Thymus (tissue), 11 donors: ENCODE data around the gene SCAMP2. TPM values are rescaled to one million over a fixed set of nuclear protein-coding genes. Genes with fewer than 3 reads are reported as not detected.
"Not testable (repeated sequence)": the region's sequence is repeated elsewhere in the genome, so short reads cannot be mapped to it uniquely, and the experiment has no call there.

Experiments used
- DNase-seq, 9 donors: peaks; one replicate each; pipeline ENCODE4 v3.0.0-alpha.2; 2013; ENCODE audit warnings: low spot score in 9 of 9, low read depth in 6 of 9, missing footprints in 1 of 9
- H3K27ac ChIP-seq, 2 donors: one replicate each; pipeline ENCODE4 v1.5.1; 2013; ENCODE audit warnings: control low read depth in 1 of 2, low read depth in 1 of 2, low read length in 1 of 2, mild to moderate bottlenecking in 1 of 2, moderate library complexity in 1 of 2
- H3K27me3 ChIP-seq, 2 donors: one replicate each; pipeline ENCODE4 v1.5.1; 2013; ENCODE audit warnings: low read length in 1 of 2; ENCODE audit not compliant: control insufficient read depth in 2 of 2, insufficient read depth in 1 of 2
- H3K36me3 ChIP-seq, 2 donors: one replicate each; pipeline ENCODE4 v1.5.1; 2013; ENCODE audit warnings: low read length in 1 of 2, mild to moderate bottlenecking in 1 of 2, moderate library complexity in 1 of 2; ENCODE audit not compliant: control insufficient read depth in 2 of 2, insufficient read depth in 2 of 2
- H3K4me1 ChIP-seq, 2 donors: one replicate each; pipeline ENCODE4 v1.5.1; 2013; ENCODE audit warnings: low read length in 2 of 2; ENCODE audit not compliant: control insufficient read depth in 2 of 2, insufficient read depth in 2 of 2
- H3K4me3 ChIP-seq, 2 donors: one replicate each; pipeline ENCODE4 v1.5.1; 2013; ENCODE audit warnings: low read length in 2 of 2, control low read depth in 1 of 2, mild to moderate bottlenecking in 1 of 2
- H3K9me3 ChIP-seq, 2 donors: one replicate each; pipeline ENCODE4 v1.5.1; 2013; ENCODE audit warnings: low read length in 1 of 2, mild to moderate bottlenecking in 1 of 2; ENCODE audit not compliant: control insufficient read depth in 2 of 2, insufficient read depth in 1 of 2
- WGBS: extraction: QIAGEN DNeasy Blood & Tissue Kit; methylation state at CpG from one replicate; pipeline ENCODE4 v1.1.7; 2013; 5-methylcytosine and 5-hydroxymethylcytosine counted together
- polyA plus RNA-seq: library from polyadenylated mRNA; stranded (reverse); fragments of 200-250 nt; gene quantifications from one replicate; pipeline ENCODE4 v1.2.3, GENCODE V29; 2013
- total RNA-seq: library from RNA; stranded (reverse); fragments of 120-200 nt; gene quantifications from one replicate; pipeline ENCODE4 v1.2.4, GENCODE V29; 2013
- donor health status: healthy.

Gene SCAMP2
- total and polyA plus RNA-seq, 2 donors = 15.7 to 35.2 TPM

DNA sequence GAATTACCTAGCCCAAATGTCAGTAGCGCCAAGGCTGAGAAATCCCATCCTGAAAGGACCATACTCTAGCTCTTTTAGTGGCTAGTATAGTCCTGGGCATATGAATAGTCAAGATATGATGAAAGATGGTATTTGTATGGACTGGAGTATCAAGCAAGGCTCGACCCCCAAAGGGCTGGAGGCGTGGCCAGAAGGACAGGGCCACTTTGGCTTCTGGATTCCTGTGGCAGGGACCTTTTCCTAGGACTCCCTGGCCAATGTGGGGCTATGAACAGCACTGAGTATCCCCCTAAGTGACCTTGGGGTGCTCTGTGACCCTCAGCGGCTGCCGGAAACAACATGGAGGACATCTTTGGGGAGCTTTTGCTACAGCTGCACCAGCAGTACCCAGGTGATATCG, 22.7 kb upstream of the SCAMP2 start:
- Histone ChIP-seq H3K4me3 (no peak overlapping the region), H3K4me1 (peaks cover 0 to 4% of the 10 kb centered on the region in 2 donors), H3K27me3 (no peaks in the 10 kb centered on the region), H3K36me3 (peaks cover 14 to 47% of the 10 kb centered on the region in 2 donors), H3K27ac (no peak overlapping the region), H3K9me3 (no peaks in the 10 kb centered on the region)
- DNase-seq = no peak
- WGBS = 98% methylated on average over 6 of the region's 6 CpGs

DNA sequence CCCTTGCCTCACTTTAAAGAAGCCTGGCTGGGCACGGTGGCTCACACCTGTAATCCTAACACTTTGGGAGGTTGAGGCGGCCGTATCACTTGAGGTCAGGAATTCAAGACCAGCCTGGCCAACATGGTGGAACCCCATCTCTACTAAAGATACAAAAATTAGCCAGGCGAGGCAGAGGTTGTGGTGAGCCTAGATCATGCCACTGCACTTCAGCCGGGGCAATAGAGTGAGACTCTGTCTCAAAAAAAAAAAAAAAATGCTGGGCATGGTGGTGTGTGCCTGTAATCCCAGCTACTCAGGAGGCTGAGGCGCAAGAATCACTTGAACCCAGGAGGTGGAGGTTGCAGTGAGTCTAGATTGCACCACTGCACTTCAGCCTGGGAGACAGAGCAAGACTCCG, 21.2 kb upstream of the SCAMP2 start:
- WGBS = 98% methylated on average over 7 of the region's 7 CpGs
- not testable (repeated sequence) for DNase-seq, H3K27me3 ChIP-seq, H3K9me3 ChIP-seq, H3K4me3 ChIP-seq, H3K27ac ChIP-seq
- peaks cover 7 to 14% of the 10 kb centered on the region in 2 donors for H3K4me1 ChIP-seq
- peaks cover 14 to 35% of the 10 kb centered on the region in 2 donors for H3K36me3 ChIP-seq

GRCh38 chr15:74893627-74894026, 20.5 kb upstream of the SCAMP2 start:
- 95% methylated on average over 3 of the region's 3 CpGs for WGBS
- Histone ChIP-seq H3K4me3 (no peak overlapping the region), H3K4me1 (peaks cover 11 to 21% of the 10 kb centered on the region in 2 donors), H3K36me3 (peaks cover 14 to 35% of the 10 kb centered on the region in 2 donors), H3K27ac (no peak overlapping the region), H3K9me3 (no peaks in the 10 kb centered on the region), H3K27me3 (no peaks in the 10 kb centered on the region)
- DNase-seq = peak in 1 of 9 donors; percentile 44

GRCh38 chr15:74892931-74893330, 19.8 kb upstream of the SCAMP2 start:
- Histone ChIP-seq H3K27me3 (no peaks in the 10 kb centered on the region), H3K9me3 (no peaks in the 10 kb centered on the region), H3K27ac (no peak overlapping the region), H3K4me3 (no peak overlapping the region), H3K4me1 (peaks cover 11 to 21% of the 10 kb centered on the region in 2 donors), H3K36me3 (peaks cover 14 to 31% of the 10 kb centered on the region in 2 donors)
- WGBS = 93% methylated on average over 2 of the region's 2 CpGs
- DNase-seq = no peak

DNA sequence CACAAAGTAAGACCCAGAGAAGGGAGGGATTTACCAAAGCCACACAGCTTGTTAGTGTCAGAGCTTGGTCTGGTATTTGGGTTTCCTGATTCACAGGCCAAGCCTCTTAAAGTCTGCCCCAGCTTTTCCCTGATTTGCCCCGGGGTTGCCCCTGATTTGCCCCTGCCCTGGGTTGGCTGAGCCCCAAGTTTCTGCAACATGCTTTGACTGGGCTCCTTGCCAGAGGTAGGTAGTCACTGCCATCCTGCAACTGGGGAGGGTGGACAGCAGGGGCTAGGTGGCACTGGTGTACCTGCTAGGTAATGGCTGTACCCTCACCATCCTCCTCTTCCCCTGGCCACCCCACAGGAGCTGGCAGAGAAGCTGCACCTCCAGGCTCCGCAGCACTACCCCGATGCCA, 19.1 kb upstream of the SCAMP2 start:
- H3K9me3 ChIP-seq = no peaks in the 10 kb centered on the region
- H3K4me3 ChIP-seq = no peak overlapping the region
- H3K27me3 ChIP-seq = no peaks in the 10 kb centered on the region
- WGBS = 96% methylated on average over 3 of the region's 3 CpGs
- peaks cover 14 to 27% of the 10 kb centered on the region in 2 donors for H3K36me3 ChIP-seq
- DNase-seq = no peak
- peaks cover 11 to 21% of the 10 kb centered on the region in 2 donors for H3K4me1 ChIP-seq
- H3K27ac ChIP-seq = no peak overlapping the region

DNA sequence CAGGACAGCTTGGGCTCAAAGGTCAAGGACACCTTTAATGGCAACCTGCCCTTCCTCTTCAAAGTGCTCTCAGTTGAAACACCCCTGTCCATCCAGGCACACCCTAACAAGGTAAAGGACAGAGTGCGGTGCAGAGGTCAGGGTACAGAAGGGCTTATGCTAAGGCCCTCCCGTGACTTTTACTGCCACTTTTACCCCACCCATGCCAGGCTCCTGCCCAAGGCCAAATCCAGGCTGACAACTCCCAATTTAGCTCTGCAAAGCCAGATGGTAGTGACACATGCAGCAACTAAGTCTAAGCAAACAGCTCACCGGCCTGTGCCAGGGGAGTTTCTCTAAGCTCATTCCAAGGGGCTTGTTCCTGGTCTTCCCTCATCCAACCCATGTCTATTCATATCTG, 18.3 kb upstream of the SCAMP2 start:
- H3K36me3 ChIP-seq = peaks cover 11 to 25% of the 10 kb centered on the region in 2 donors
- WGBS = 98% methylated on average over 3 of the region's 3 CpGs
- H3K27me3 ChIP-seq = no peaks in the 10 kb centered on the region
- H3K27ac ChIP-seq = no peak overlapping the region
- H3K4me3 ChIP-seq = no peak overlapping the region
- no peak for DNase-seq
- H3K9me3 ChIP-seq = no peaks in the 10 kb centered on the region
- H3K4me1 ChIP-seq = peaks cover 11 to 21% of the 10 kb centered on the region in 2 donors

GRCh38 chr15:74890665-74890960, 17.4 kb upstream of the SCAMP2 start:
- H3K27ac ChIP-seq = no peak overlapping the region
- no peaks in the 10 kb centered on the region for H3K27me3 ChIP-seq
- H3K9me3 ChIP-seq = no peaks in the 10 kb centered on the region
- peaks cover 11 to 21% of the 10 kb centered on the region in 2 donors for H3K4me1 ChIP-seq
- H3K4me3 ChIP-seq = peak overlapping the region; percentile 88 to 95
- 11% methylated on average over 1 of the region's 1 CpG for WGBS
- peaks cover 8 to 18% of the 10 kb centered on the region in 2 donors for H3K36me3 ChIP-seq
- no peak for DNase-seq

- DNase-seq = peak; percentile 55 to 90 (median 80)
- peak within 1 kb of the TSS; percentile 88 to 95 for H3K4me3 ChIP-seq
- H3K27me3 ChIP-seq = no peaks in the 10 kb centered on the region
- peak within 1 kb of the TSS; percentile 47 to 75 for H3K27ac ChIP-seq
- no peaks in the 10 kb centered on the region for H3K9me3 ChIP-seq
- WGBS = 5% methylated on average over 47 of the region's 47 CpGs
- peaks cover 11 to 21% of the 10 kb centered on the region in 2 donors for H3K4me1 ChIP-seq
- H3K36me3 ChIP-seq = peaks cover 8 to 18% of the 10 kb centered on the region in 2 donors
These were observed 16.9 kb upstream of the SCAMP2 start, which contains the start of gene MPI for GRCh38 chr15:74889883-74890664. Gene MPI (plus strand): TSS chr15:74890042. CDS start chr15:74890074, 32 bp downstream.

GRCh38 chr15:74889390-74889882, 16.3 kb upstream of the SCAMP2 start:
- peaks cover 11 to 21% of the 10 kb centered on the region in 2 donors for H3K4me1 ChIP-seq
- DNase-seq = no peak
- peak overlapping the region in 1 of 2 donors; percentile 19 for H3K27ac ChIP-seq

More at GRCh38 chr15:74889390-74889882, 16.3 kb upstream of the SCAMP2 start:
- Histone ChIP-seq H3K4me3 (peak overlapping the region; percentile 88 to 95), H3K27me3 (no peaks in the 10 kb centered on the region), H3K9me3 (no peaks in the 10 kb centered on the region), H3K36me3 (peaks cover 8 to 18% of the 10 kb centered on the region in 2 donors)
- 38% methylated on average over 8 of the region's 8 CpGs for WGBS
